GM19043 (cell line): ENCODE results near the gene PPIH.
A peak's percentile ranks its signal among the peaks of the same experiment; 100 is the strongest.
"Not testable (repeated sequence)": the region's sequence is repeated elsewhere in the genome, so short reads cannot be mapped to it uniquely, and the experiment has no call there.

Experiments used
- ATAC-seq: cut with Tn5 transposase; IDR thresholded peaks from one replicate; pipeline ENCODE4 v1.9.1; 2021; ENCODE audit warnings: low read depth; ENCODE audit not compliant: unreplicated experiment

PPIH gene

DNA sequence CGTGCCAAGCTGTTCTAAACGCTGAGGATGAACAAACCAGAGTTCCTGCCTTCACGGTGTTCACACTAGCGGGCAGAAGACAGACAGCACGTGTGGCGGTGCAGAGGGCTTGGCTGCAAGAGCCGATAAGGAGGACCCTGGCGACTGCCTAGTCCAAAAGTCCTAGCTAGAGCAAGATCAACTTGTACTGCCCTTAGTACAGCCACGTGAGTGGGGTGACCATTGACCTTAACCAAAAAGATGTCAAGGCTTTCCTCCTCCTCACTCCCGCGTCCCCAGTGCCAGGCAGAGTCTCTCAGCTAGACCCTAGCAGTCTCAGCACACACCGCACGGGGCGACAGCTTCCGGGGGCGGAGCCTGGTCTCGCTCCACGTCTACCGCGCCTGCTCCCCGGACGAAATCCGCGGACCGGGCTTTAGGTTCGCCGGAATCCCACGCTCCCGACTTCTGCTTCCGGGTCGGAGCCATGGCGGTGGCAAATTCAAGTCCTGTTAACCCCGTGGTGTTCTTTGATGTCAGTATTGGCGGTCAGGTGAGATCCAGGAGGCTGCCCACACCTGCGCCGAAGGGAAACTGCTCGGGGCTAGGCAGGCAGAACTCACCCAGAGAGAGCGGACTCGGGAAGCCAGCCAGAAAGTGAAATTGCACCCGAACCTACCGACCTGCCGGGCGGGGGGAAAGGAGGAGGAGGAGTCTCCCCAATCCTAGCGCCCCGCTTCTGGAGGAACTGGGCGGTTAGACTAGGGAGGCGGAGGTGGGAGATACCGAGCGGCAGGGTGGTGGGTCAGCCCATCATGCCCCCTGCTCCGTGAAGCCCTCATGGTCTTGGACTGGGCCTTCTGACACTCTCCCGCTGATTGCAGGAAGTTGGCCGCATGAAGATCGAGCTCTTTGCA is at the start of gene PPIH:
TSS of gene PPIH (plus strand) at position 443 of the 896 bp plus-strand sequence. CDS start at position 467, 24 bp downstream.
- peak; percentile 96 for ATAC-seq

DNA sequence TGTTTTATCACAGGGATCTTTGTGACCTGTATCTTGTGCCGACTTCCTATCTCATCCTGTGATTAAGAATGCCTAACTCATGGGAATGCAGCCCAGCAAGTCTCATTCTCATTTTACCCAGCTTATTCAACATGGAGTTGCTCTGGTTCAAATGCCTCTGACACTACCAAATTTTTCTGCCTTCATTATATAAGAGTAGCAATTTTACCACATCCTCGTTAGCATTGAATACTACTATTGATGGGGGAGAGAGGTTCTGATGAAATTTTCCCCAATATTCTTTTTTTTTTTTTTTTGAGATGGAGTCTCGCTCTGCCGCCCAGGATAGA is 44.5 kb upstream of the PPIH start:
- no peak for ATAC-seq

DNA sequence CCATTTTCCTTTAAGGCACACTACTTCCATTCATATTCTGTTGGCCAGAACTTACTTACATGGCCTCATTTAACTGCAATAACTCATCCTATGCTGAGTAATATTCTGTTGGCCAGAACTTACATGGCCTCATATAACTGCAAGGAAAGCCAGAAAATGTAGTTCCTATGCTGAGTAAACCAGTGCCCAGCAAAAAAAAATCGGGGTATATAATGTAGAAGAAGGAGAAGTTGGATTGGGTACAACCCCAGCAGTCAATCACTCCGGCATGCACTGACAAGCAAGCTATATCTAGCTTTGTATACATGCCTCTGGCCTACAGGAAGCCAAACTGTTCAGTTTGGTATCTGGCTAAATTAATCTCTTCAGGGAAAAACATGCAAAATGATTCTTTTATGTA is 39.4 kb upstream of the PPIH start:
- ATAC-seq: no peak

DNA sequence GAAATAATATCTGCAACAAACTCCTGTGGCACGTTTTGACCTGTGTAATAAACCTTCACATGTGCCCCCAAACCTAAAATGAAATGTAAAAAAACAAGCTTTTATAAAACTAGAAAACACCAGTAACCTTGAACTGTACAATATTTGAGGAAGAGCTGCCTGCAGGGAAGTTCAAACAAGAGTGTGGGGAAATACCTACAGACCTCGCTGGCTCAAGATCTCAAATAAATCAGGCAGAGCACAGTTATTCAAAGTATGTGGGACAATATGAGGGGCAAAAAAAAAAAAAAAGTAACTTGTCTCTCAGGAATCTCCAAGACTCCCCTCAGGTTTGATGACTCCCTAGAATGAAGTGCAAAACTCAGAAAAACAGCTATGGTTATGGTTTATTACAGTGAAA is 37.9 kb upstream of the PPIH start:
- no peak for ATAC-seq

DNA sequence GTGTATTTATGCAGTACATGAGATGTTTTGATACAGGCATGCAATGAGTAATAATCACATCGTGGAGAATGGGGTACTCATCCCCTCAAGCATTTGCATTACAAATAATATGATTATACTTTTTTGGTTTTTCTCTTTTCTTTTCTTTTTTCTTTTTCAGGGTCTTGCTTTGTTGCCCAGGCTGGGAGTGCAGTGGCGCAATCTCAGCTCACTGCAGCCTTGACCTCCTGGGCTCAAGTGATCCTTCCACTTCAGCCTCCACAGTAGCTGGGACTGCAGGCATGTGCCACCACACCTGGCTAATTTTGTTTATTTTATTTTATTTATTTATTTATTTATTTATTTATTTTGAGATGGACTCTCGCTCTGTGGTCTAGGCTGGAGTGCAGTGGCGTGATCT is 37.0 kb upstream of the PPIH start:
- not testable (repeated sequence) for ATAC-seq

DNA sequence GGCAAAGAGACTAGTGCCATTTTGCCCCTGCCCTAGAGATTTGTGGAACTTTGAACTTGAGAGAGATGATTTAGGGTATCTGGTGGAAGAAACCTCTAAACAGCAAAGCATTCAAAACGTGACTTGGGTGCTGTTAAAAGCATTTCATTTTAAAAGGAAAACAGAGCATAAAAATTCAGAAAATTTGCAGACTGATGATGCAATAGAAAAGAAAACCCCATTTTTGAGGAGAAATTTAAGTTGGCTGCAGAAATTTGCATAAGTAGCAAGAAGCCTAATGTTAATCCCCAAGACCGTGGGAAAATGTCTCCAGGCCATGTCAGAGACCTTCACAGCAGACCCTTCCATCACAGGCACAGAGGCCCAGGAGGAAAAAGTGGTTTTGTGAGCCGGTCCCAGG is 31.0 kb upstream of the PPIH start:
- ATAC-seq: not testable (repeated sequence)

DNA sequence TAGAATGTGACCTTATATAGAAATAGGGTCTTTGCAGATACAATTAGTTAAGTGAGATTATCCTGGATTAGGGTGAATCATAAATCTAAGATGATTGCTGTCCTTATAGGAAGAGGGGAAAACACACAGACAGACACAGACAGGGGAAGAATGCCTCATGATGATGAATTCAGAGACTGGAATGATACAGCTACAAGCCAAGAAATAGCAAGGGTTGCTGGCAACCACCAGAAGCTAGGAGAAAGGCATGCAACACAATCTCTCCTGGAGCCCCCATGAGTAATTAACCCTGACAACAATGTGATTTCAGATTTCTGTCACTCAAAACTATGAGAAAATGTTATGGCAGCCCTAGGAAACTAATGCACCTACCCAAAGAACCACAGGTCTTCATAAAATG is 19.1 kb upstream of the PPIH start:
- ATAC-seq: no peak

DNA sequence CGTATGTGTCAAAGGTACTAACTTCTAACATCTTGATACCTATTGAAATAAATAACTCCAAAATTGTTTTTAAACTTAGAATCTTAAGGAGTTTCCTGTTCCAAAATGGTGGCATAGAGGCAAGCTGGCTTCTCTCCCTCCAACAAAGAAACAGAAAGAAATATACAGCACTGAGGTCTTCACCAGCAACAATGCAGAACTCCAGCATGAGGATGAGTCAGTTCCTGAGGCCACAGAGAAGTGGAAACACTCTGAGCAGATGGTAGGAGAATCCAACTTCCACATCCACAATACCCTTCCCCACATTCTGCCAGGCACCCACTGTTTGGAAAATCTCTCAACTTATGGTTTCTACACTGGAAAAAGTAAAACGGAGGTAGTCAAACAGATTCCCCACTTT is 12.2 kb upstream of the PPIH start:
- no peak for ATAC-seq

DNA sequence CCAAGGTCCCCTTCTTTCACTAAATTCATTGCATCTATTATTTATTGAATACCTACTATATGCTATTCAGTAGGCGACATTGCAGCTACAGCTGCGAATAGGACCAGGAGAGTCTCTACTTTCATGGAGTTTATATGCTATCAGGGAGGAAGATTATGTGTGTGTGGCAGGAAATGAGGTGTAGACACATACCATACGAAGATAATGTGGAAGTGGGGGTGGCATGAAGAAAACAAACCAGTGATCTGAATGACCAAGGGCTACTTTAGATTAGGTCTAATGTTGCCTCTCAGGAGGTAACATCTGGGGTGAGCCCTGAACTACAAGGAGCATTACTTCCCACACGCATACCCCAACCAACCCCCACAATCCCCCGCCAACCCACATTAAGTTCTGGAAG is 1.0 kb upstream of the PPIH start:
- no peak for ATAC-seq

DNA sequence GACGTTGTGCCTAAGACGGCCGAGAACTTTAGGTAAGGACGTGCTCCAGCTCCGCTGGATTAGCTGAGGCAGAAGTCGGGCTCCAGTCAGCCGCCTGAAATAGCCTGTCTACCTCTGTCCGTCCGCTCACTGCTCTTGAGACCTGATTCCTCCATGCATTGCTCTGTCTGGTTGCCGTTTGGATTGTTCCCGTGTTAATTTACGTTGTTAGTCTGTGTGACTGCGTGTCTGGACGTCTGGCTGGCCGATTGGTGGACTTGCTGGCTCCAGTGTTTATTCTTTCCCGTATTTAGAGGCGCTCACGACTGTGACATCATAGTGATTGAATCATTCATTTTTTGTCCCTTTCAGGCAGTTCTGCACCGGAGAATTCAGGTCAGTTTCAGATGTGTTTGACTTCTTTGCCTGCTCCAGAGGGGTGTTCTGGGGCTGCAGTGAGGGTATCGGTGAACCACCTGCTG is 684 bp downstream of the PPIH start:
- no peak for ATAC-seq

DNA sequence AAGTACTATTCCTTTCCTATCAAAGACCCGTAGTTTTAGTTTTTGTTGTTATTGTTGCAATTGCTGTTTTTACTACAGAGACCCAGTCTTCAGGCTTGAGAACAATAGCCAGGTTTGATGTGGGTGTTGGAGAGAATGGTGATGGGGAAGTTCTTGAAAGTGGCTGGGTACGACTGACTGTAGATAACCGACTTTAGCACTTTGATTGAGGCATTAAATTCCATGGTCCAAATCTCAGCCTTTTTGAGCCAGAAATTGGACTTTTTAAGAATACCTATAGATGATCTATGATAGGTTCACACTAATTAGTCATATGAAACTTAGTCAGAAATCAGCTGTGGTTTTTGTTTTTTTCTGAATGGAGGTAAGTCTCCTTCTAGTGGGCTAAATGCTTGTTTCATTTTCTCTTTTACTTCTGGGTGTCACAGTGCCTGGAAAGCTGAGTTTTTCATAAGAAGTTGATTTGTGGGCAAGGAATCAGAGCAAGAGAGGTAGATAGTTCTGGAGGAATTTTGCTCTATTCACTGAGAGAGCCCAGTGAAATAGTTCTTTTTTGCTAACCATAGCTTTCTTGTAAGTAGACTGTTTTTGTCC is 2.8 kb downstream of the PPIH start:
- ATAC-seq: no peak

DNA sequence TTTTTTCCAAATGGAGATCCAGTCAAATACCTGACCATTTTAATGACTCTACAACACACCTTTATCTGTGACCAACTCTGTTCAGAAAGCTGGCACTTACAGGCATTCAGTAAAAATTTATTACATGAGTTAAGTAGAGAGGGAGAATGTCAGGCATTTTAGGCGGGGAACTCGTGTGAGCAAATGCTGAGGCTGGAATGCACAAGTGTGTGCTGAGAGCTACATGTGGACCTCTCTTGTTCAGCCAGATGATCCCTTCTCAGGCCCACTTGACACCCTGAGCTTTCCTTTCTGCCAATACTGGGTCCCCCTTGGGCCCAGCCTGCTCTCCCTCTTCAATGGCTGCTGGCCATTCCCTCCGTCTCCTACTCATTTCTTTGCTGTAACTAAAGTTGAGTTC is 11.7 kb downstream of the PPIH start:
- no peak for ATAC-seq

DNA sequence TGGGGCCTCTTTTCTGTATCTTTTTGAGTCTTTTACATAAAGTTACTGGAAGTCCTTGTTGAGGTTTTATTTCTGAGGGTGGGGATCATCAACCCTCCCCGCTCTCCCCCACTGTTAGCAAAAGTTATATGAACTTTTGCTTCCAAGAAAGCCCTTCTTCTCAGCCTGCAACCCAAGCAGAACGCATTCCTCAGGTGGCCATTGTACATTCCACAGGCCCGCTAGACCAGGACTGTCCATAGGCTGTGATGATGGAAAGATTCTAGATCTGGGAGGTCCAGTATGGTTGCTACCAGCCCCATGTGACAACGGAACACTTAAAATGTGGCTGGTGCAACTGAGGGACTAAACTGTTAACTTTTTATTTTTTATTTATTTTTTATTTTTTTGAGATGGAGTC is 12.2 kb downstream of the PPIH start:
- no peak for ATAC-seq

DNA sequence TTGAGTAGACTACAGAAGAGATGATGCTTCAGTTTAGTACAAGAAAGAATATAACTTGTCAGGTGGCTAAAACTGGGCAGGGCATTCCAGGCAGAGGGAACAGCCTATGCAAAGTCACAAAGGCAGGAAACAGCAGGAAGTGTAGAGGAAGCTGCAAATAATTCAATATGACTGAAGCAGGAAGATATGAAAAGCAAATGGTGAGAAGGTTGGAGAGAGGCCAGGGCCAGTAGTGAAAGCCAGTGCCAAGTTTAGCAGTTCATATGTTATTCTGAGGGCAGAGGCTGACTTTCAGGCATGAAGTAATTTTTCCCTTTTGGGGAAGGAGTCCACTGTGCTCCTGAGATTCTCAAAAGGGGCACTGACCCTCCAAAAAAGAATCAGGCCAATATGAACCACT is 16.0 kb downstream of the PPIH start:
- no peak for ATAC-seq

DNA sequence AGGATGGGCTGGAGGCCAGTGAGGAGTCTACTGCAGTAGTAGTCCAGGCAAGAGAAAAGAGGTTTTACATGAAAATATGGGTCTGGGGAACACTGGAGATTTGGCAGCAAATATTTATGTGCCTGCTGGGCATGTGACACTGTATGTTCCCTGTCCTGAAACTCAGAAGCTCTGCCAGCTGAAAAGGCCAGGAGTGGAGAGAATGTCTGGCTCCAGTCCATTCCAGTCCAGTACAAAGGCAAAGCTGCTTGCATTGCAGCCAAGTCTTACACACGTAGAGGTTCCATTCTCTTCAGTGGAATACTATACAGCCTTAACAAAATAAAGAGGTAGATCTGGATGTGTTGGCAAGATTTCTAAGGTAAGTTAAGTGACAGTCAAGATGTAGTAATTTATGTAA is 16.5 kb downstream of the PPIH start:
- no peak for ATAC-seq

DNA sequence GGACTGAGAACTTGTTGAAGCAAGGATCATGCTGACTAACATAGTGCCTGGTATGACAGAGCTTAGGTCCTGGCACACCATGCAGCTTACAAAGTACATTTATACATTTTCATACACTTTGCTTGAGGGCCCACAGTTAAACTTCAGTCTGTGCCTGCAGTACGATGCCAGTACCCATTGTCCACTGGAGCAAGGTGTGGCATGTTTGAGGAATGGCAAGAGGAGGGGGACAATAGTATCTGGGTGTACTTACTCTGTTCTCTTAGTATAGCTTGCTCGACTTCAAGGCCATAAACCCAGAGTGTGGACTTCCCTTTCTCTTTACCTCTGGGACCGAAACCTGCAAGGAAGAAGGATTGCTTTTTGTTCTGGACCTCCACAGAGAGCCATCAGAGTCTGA is 17.2 kb downstream of the PPIH start:
- no peak for ATAC-seq

DNA sequence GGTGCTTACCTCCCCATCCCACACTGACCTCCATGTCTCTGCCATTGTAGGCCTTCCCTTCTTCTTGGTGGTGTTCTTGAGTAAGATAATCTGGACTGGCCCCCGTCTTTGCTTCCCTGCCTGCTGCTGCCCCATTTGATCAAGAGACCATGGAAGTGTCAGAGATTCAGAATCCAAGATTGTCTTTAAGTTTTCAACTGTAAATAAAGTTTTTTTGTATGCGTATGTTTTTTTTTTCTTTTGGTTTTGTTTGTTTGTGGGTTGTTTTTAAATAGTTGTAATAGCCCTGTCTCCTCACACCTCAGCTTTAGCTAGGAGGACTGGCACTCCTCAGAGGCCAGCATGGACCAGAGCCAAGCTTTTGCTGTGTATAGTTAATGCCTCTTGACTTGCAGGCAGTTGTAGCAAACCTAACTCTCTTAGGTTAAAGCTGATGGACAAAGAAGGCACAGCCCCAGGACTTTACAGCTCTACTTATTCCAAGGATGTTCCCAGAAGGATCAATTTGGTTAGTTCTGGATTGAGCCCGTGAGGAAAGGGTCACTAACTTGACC is 18.4 kb downstream of the PPIH start:
- ATAC-seq: no peak

DNA sequence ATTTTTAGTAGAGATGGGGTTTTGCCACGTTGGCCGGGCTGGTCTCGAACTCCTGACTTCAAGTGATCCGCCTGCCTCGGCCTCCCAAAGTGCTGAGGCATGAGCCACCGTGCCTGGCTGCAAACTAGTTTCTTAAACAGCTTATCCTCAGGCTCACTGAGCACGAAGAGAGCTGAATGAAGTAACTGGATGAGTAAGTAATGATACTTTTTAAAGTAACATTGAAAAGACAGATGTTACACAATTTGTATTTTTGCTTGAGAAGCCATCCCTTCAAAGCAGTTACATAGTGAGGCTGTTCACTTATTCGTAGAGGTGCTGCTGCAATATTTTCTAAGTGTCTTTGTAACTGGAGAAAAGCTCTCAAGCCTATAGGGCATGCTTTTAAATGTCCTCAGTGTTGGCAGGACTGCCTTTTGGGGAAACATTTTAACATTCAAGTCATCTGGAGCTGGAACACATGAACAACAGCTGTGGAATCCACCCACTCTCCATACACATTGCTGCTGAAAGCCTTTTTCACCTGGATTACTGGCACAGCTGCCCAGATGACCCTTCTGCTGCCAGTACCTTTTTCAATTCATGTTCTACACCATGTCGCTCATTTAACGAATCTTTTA is 21.3 kb downstream of the PPIH start:
- ATAC-seq: no peak

DNA sequence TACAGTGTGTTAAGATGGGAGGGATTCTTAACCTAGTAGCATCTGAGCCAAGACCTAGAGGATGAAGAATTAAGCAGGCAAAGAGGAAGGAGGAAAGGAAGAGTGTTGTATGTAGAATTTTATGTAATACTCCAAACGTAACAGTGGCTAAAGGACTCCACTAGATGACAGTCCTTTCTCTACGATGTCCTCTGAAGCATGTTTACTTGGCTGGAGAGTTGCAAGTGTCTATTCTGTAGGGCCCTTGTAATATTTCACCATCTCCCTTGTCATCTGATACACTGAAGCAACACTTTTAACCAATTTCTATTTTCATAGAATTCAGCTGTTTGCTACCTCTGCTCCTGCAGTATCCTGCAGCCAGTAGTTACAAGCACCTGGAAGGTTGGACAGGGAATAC is 21.8 kb downstream of the PPIH start:
- no peak for ATAC-seq

DNA sequence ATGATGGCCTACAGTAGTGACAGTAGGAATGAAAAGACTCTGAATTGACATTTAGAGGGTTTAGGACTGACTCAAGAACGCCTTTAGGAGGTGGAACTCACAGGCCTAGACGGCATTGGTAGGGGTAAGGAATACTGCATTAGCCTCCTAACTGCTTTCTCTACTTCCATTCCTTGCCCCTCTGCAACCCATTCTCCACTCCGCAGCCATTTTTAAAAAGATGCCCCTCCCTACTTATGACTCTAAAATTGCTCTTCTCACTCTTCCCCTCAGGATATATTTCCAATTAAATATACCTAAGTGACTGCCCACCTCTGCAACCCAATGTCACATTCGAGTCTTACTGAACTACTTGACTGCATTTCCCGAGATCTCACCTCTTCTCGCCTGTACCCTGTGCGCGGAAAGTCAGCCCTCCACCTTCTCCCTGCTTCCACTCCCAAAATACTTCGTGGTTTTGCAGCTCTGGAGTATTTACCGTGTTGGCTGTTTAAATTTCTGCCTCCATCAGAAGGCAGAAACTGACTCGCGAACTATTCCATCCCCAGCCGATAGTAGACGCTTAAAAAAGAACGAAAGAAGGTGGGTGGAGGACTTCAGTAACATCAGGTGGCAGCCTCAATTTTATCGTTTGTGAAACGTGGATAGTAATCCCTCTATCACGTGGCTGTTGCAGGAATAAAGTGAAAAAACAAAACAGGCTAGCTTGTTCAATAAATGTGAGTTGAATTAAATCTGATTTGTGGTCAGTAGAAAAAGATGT is 22.9 kb downstream of the PPIH start:
- no peak for ATAC-seq
